H9 (cell line): ENCODE results near the gene MAPK4. TPM values are rescaled to one million over a fixed set of nuclear protein-coding genes. Genes with fewer than 3 reads are reported as not detected.

Source experiments
- DNase-seq: peaks from one replicate; pipeline ENCODE4 v3.0.0-alpha.2; 2017
- H2AFZ ChIP-seq: one replicate; pipeline ENCODE4 v1.6.1; 2013; ENCODE audit warnings: mild to moderate bottlenecking, low read length, control low read depth, moderate library complexity
- H2AK5ac ChIP-seq: 2 replicates; pipeline ENCODE4 v1.6.1; 2013; ENCODE audit warnings: low read length, control low read depth, mixed read lengths; ENCODE audit not compliant: insufficient read length
- H2BK120ac ChIP-seq: one replicate; pipeline ENCODE4 v1.6.1; 2013; ENCODE audit warnings: low read depth, mild to moderate bottlenecking, low read length, control low read depth, inconsistent platforms; ENCODE audit not compliant: poor library complexity, severe bottlenecking
- H2BK12ac ChIP-seq: 2 replicates; pipeline ENCODE4 v1.6.1; 2013; ENCODE audit warnings: low read length, control low read depth, mixed read lengths, low read depth; ENCODE audit not compliant: insufficient read length
- H2BK15ac ChIP-seq: 2 replicates; pipeline ENCODE4 v1.6.1; 2013; ENCODE audit warnings: low read depth, low read length, control low read depth
- H2BK20ac ChIP-seq: one replicate; pipeline ENCODE4 v1.6.1; 2013; ENCODE audit warnings: low read depth, mild to moderate bottlenecking, low read length, control low read depth, inconsistent platforms; ENCODE audit not compliant: poor library complexity, severe bottlenecking
- H2BK5ac ChIP-seq: 2 replicates; pipeline ENCODE4 v1.6.1; 2013; ENCODE audit warnings: low read length, control low read depth, mixed read lengths; ENCODE audit not compliant: insufficient read length
- H3K14ac ChIP-seq: 2 replicates; pipeline ENCODE4 v1.6.1; 2013; ENCODE audit warnings: low read length, control low read depth; ENCODE audit not compliant: insufficient read depth
- H3K18ac ChIP-seq: 2 replicates; pipeline ENCODE4 v1.6.1; 2013; ENCODE audit warnings: low read depth, mild to moderate bottlenecking, mixed read lengths, low read length, control low read depth; ENCODE audit not compliant: insufficient read length
- H3K23ac ChIP-seq: 2 replicates; pipeline ENCODE4 v1.6.1; 2013; ENCODE audit warnings: low read length, control low read depth, mixed read lengths, low read depth; ENCODE audit not compliant: insufficient read length
- H3K23me2 ChIP-seq: 2 replicates; pipeline ENCODE4 v1.6.1; 2013; ENCODE audit warnings: low read depth, mild to moderate bottlenecking, mixed read lengths, low read length, control low read depth; ENCODE audit not compliant: insufficient read length, poor library complexity, severe bottlenecking
- H3K27ac ChIP-seq: 2 replicates; pipeline ENCODE4 v1.5.1; 2013; ENCODE audit warnings: low read length, control low read depth, mixed read lengths, low read depth; ENCODE audit not compliant: insufficient read length
- H3K27me3 ChIP-seq: 2 replicates; pipeline ENCODE4 v1.6.1; 2013; ENCODE audit warnings: low read length, control low read depth, inconsistent platforms; ENCODE audit not compliant: insufficient read depth
- H3K4ac ChIP-seq: 2 replicates; pipeline ENCODE4 v1.6.1; 2013; ENCODE audit warnings: low read depth, mild to moderate bottlenecking, control low read depth, inconsistent platforms, low read length, moderate library complexity
- H3K4me1 ChIP-seq: 2 replicates; pipeline ENCODE4 v1.6.1; 2013; ENCODE audit warnings: low read length, control low read depth, inconsistent platforms; ENCODE audit not compliant: insufficient read depth
- H3K4me2 ChIP-seq: 2 replicates; pipeline ENCODE4 v1.6.1; 2013; ENCODE audit warnings: low read length, control low read depth, mixed read lengths; ENCODE audit not compliant: insufficient read length, insufficient read depth
- H3K56ac ChIP-seq: 2 replicates; pipeline ENCODE4 v1.6.1; 2013; ENCODE audit warnings: low read depth, mild to moderate bottlenecking, mixed read lengths, low read length, control low read depth; ENCODE audit not compliant: insufficient read length
- H3K79me1 ChIP-seq: 2 replicates; pipeline ENCODE4 v1.6.1; 2013; ENCODE audit warnings: low read depth, mild to moderate bottlenecking, moderate library complexity, low read length, control low read depth, inconsistent platforms; ENCODE audit not compliant: insufficient read depth, poor library complexity, severe bottlenecking
- H3K79me2 ChIP-seq: 2 replicates; pipeline ENCODE4 v1.6.1; 2013; ENCODE audit warnings: low read length, control low read depth, inconsistent platforms; ENCODE audit not compliant: insufficient read depth
- H3K9ac ChIP-seq: 2 replicates; pipeline ENCODE4 v1.6.1; 2013; ENCODE audit warnings: low read length, control low read depth, mixed read lengths; ENCODE audit not compliant: insufficient read length; ENCODE audit errors: extremely low read depth
- H3K9me3 ChIP-seq: one replicate; pipeline ENCODE4 v1.6.1; 2013; ENCODE audit warnings: low read depth, low read length, inconsistent platforms; ENCODE audit not compliant: control insufficient read depth
- H3T11ph ChIP-seq: one replicate; pipeline ENCODE4 v1.6.1; 2013; ENCODE audit warnings: mild to moderate bottlenecking, low read length, control low read depth, inconsistent platforms
- H4K20me1 ChIP-seq: one replicate; pipeline ENCODE4 v1.6.1; 2013; ENCODE audit not compliant: control insufficient read depth, insufficient read length, insufficient read depth
- H4K5ac ChIP-seq: 2 replicates; pipeline ENCODE4 v1.6.1; 2013; ENCODE audit warnings: low read depth, mild to moderate bottlenecking, mixed read lengths, low read length, control low read depth; ENCODE audit not compliant: insufficient read length
- H4K8ac ChIP-seq: replicated peaks from 2 replicates; pipeline ENCODE4 v1.6.1; 2013; ENCODE audit warnings: low read length, control low read depth, mixed read lengths, low read depth; ENCODE audit not compliant: insufficient read length
- H4K91ac ChIP-seq: 2 replicates; pipeline ENCODE4 v1.6.1; 2013; ENCODE audit warnings: low read depth, mild to moderate bottlenecking, moderate library complexity, mixed read lengths, low read length, control low read depth; ENCODE audit not compliant: insufficient read length
- H3K27ac Mint-ChIP-seq, 3 experiments: 2 replicates in 2 of 3; 3 replicates in 1 of 3; pipeline ENCODE4 v1.8.0; 2020 to 2021; ENCODE audit warnings: mixed read lengths in 3 of 3, mild to moderate bottlenecking in 1 of 3, moderate library complexity in 1 of 3
- H3K27me3 Mint-ChIP-seq: 2 replicates; pipeline ENCODE4 v1.8.0; 2021; ENCODE audit warnings: low read depth, mild to moderate bottlenecking, moderate library complexity, mixed read lengths
- H3K36me3 Mint-ChIP-seq, 3 experiments: 2 replicates in 2 of 3; 3 replicates in 1 of 3; pipeline ENCODE4 v1.8.0; 2020 to 2021; ENCODE audit warnings: low read depth in 3 of 3, mixed read lengths in 3 of 3; ENCODE audit not compliant: insufficient read depth in 1 of 3
- H3K4me1 Mint-ChIP-seq, 2 experiments: 2 replicates each; pipeline ENCODE4 v1.8.0; 2020; ENCODE audit warnings: mixed read lengths in 2 of 2
- H3K4me3 Mint-ChIP-seq, 2 experiments: 2 replicates in 1 of 2; 3 replicates in 1 of 2; pipeline ENCODE4 v1.8.0; 2020 to 2021; ENCODE audit warnings: mild to moderate bottlenecking in 2 of 2, mixed read lengths in 2 of 2, moderate library complexity in 1 of 2
- H3K9me3 Mint-ChIP-seq, 2 experiments: 2 replicates in 1 of 2; 3 replicates in 1 of 2; pipeline ENCODE4 v1.8.0; 2020; ENCODE audit warnings: mild to moderate bottlenecking in 2 of 2, mixed read lengths in 2 of 2, moderate library complexity in 1 of 2
- CTCF ChIP-seq: fragments of 200-600 bp; sonication (generic); conservative IDR thresholded peaks from 3 replicates; pipeline ENCODE4 v1.8.0; 2021; ENCODE audit warnings: antibody characterized with exemption, mild to moderate bottlenecking
- WGBS: extraction: QIAGEN DNeasy Blood & Tissue Kit; methylation state at CpG from one replicate; pipeline ENCODE4 v1.1.7; 2013; ENCODE audit warnings: missing lambda C conversion rate, low lambda C conversion rate, mixed read lengths; ENCODE audit not compliant: insufficient read length; ENCODE audit errors: extremely low coverage; 5-methylcytosine and 5-hydroxymethylcytosine counted together
- total RNA-seq: library from RNA; stranded (reverse); gene quantifications from 2 replicates; pipeline ENCODE4 v1.2.1, GENCODE V29; 2021

The MAPK4 gene
- total RNA-seq, 1 experiment from 2014 or later: 1.6 TPM

- WGBS: no CpG with 5 or more reads among the region's 10 CpGs
- H3K4me2 ChIP-seq: no peak overlapping the region
- no peak overlapping the region for H2BK12ac ChIP-seq
- H3K27ac ChIP-seq: no peak overlapping the region
- H3K4me1 ChIP-seq: no peaks in the 10 kb centered on the region; the same call in 1 of the 2 replicates
- no peak overlapping the region for H4K8ac ChIP-seq
- no peak overlapping the region for H2BK5ac ChIP-seq
- H2AFZ ChIP-seq: no peak overlapping the region
- Mint-ChIP-seq H3K27me3 (no peaks in the 10 kb centered on the region; the same call in 1 of the 2 replicates), H3K9me3 (no peaks in the 10 kb centered on the region), H3K27ac (0 out of 7 replicates have a peak overlapping the region, but pooled peaks of 1 of the 3 experiments have one; percentile 2), H3K4me3 (no peak overlapping the region), H3K36me3 (no peaks in the 10 kb centered on the region), H3K4me1 (peaks cover 12 to 20% of the 10 kb centered on the region in 2 experiments)
- H3K23ac ChIP-seq: no peak overlapping the region
- H3K18ac ChIP-seq: no peak overlapping the region
- no peak overlapping the region for H2AK5ac ChIP-seq
- H3K9me3 ChIP-seq: no peaks in the 10 kb centered on the region
- no peak overlapping the region for H4K91ac ChIP-seq
- H3K23me2 ChIP-seq: no peaks in the 10 kb centered on the region
- DNase-seq: peak; percentile 85
- no peak overlapping the region for H3K14ac ChIP-seq
- H2BK20ac ChIP-seq: no peak overlapping the region
- H3K56ac ChIP-seq: no peak overlapping the region
- H3K79me2 ChIP-seq: no peaks in the 10 kb centered on the region
- no peak overlapping the region for H3T11ph ChIP-seq
- H2BK15ac ChIP-seq: no peak overlapping the region
- H4K5ac ChIP-seq: no peak overlapping the region
- no peak overlapping the region for H2BK120ac ChIP-seq
- H3K4ac ChIP-seq: no peak overlapping the region
- no peak overlapping the region for H3K9ac ChIP-seq
- no peaks in the 10 kb centered on the region for H3K27me3 ChIP-seq
- peak; percentile 72 for TF ChIP-seq CTCF
- H4K20me1 ChIP-seq: no peaks in the 10 kb centered on the region
- H3K79me1 ChIP-seq: no peaks in the 10 kb centered on the region
Measured at GRCh38 chr18:50644807-50645206, 84.9 kb downstream of the MAPK4 start.
